Transverse colon (tissue), 4 donors: Measurements from ENCODE around the gene IRX4. TPM values are rescaled to one million over a fixed set of nuclear protein-coding genes. Genes with fewer than 3 reads are reported as not detected.

Experiments
- DNase-seq: peaks from one replicate; pipeline ENCODE4 v3.0.0-alpha.2; 2019
- H3K27ac ChIP-seq, 4 donors: fragments of 200-600 bp; sonication (generic); 2 replicates each; pipeline ENCODE4 v1.5.1; 2016 to 2018; ENCODE audit warnings: inconsistent platforms in 4 of 4
- H3K27me3 ChIP-seq: fragments of 200-600 bp; sonication (generic); 2 replicates; pipeline ENCODE4 v1.5.1; 2017; ENCODE audit warnings: inconsistent platforms
- H3K36me3 ChIP-seq, 4 donors: fragments of 200-600 bp; sonication (generic); 2 replicates each; pipeline ENCODE4 v1.5.1; 2017 to 2019; ENCODE audit warnings: inconsistent platforms in 4 of 4
- H3K4me1 ChIP-seq, 4 donors: fragments of 200-600 bp; sonication (generic); 2 replicates each; pipeline ENCODE4 v1.5.1; 2017 to 2020; ENCODE audit warnings: inconsistent platforms in 4 of 4
- H3K4me3 ChIP-seq, 4 donors: fragments of 200-600 bp; sonication (generic); 1 replicate in 1 of 4; 2 replicates in 3 of 4; pipeline versions ENCODE4 v1.5.1 to v1.6.1; 2017 to 2019; ENCODE audit warnings: inconsistent platforms in 4 of 4
- H3K9me3 ChIP-seq, 2 donors: fragments of 200-600 bp; sonication (generic); 2 replicates each; pipeline ENCODE4 v1.5.1; 2017 to 2019; ENCODE audit warnings: inconsistent platforms in 2 of 2
- EP300 ChIP-seq: sonication (generic); formaldehyde crosslinking; IDR thresholded peaks from one replicate; pipeline ENCODE4 v1.6.1; 2017; ENCODE audit warnings: antibody characterized with exemption, low read depth
- POLR2A ChIP-seq: fragments of 450-650 bp; IDR thresholded peaks from one replicate; pipeline ENCODE4 v1.6.1; 2016; ENCODE audit warnings: antibody characterized with exemption, mild to moderate bottlenecking, moderate library complexity
- POLR2AphosphoS5 ChIP-seq, 3 donors: sonication (generic); formaldehyde crosslinking; IDR thresholded peaks; one replicate each; pipeline ENCODE4 v1.6.1; 2016; ENCODE audit warnings: antibody characterized with exemption in 3 of 3
- WGBS, 2 donors: methylation state at CpG; one replicate each; pipeline ENCODE4 v1.1.5; 2018; ENCODE audit warnings: low coverage in 1 of 2; 5-methylcytosine and 5-hydroxymethylcytosine counted together
- in situ Hi-C, 4 donors: fragments of 200-750 bp; cut with MboI; loops; one replicate each; pipeline versions ENCODE4 v1.15.0 to v1.15.1; 2017; ENCODE audit warnings: low sequenced_read_pairs in 3 of 4, low pct_ligation_motif_present in 1 of 4, low pct_unique_long_range_greater_than_20kb in 1 of 4
- intact Hi-C: fragments of 100-400 bp; cut with DNase I; formaldehyde crosslinking; loops from one replicate; pipeline ENCODE4 v1.15.1; 2023; ENCODE audit warnings: low total_unique reads
- total RNA-seq, 4 donors: library from RNA; depleted of rRNA; stranded (reverse); fragments of >200 nt; gene quantifications; one replicate each; pipeline ENCODE4 v1.1.0, GENCODE V29; 2016
- TF ChIP-seq, protein P1 (sequence below), 5 experiments: fragments of 200-600 bp in 3 of 5; fragments of 450-650 bp in 2 of 5; sonication (generic) in 3 of 5; IDR thresholded peaks; 1 replicate in 2 of 5; 2 replicates in 3 of 5; pipeline ENCODE4 v1.5.1; 2016 to 2017; ENCODE audit warnings: antibody characterized with exemption in 5 of 5, inconsistent platforms in 3 of 5, mild to moderate bottlenecking in 2 of 5, moderate library complexity in 1 of 5

Gene IRX4
- total RNA-seq, 4 donors from 2014 or later: not detected

GRCh38 chr5:1830571-1831228 lies 52.0 kb downstream of the IRX4 start:
- Histone ChIP-seq H3K27me3 (peaks cover 12% of the 10 kb centered on the region), H3K36me3 (no peaks in the 10 kb centered on the region), H3K4me3 (no peak overlapping the region), H3K27ac (no peak overlapping the region), H3K9me3 (no peaks in the 10 kb centered on the region), H3K4me1 (no peaks in the 10 kb centered on the region)
- 77 to 92% methylated on average over 5 to 17 of the region's 17 CpGs for WGBS, 2 donors
- TF ChIP-seq, protein P1, sequence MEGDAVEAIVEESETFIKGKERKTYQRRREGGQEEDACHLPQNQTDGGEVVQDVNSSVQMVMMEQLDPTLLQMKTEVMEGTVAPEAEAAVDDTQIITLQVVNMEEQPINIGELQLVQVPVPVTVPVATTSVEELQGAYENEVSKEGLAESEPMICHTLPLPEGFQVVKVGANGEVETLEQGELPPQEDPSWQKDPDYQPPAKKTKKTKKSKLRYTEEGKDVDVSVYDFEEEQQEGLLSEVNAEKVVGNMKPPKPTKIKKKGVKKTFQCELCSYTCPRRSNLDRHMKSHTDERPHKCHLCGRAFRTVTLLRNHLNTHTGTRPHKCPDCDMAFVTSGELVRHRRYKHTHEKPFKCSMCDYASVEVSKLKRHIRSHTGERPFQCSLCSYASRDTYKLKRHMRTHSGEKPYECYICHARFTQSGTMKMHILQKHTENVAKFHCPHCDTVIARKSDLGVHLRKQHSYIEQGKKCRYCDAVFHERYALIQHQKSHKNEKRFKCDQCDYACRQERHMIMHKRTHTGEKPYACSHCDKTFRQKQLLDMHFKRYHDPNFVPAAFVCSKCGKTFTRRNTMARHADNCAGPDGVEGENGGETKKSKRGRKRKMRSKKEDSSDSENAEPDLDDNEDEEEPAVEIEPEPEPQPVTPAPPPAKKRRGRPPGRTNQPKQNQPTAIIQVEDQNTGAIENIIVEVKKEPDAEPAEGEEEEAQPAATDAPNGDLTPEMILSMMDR (IDR thresholded peaks at IDR 0.05): no peak
- TF ChIP-seq POLR2A (no peak), POLR2AphosphoS5 (IDR thresholded peaks at IDR 0.05) (no peak), EP300 (no peak)
- in situ Hi-C loops: no loop called here
- intact Hi-C loops: no loop called here
- DNase-seq: no peak

GRCh38 chr5:1827886-1828397 lies 54.8 kb downstream of the IRX4 start:
- Histone ChIP-seq H3K9me3 (no peaks in the 10 kb centered on the region), H3K4me1 (no peaks in the 10 kb centered on the region), H3K27me3 (peaks cover 4% of the 10 kb centered on the region), H3K4me3 (no peak overlapping the region), H3K36me3 (no peaks in the 10 kb centered on the region), H3K27ac (no peak overlapping the region)
- no peak for DNase-seq
- TF ChIP-seq EP300: no peak
- TF ChIP-seq POLR2AphosphoS5 (IDR thresholded peaks at IDR 0.05): no peak
- TF ChIP-seq POLR2A: no peak
- TF ChIP-seq, protein P1 (IDR thresholded peaks at IDR 0.05): no peak
- 61% methylated on average over 38 of the region's 39 CpGs; no CpG with 5 or more reads in 1 of the 2 donors for WGBS, 2 donors
- in situ Hi-C loops (no loop called here), intact Hi-C loops (no loop called here)

Other genes starting within 250 kb of the IRX4 start
- 10 to 100 TPM; 26.7 to 37.4 (median 32.7) TPM for gene MRPL36, start 83.1 kb downstream of the IRX4 start, total RNA-seq
- 100 to 1,000 TPM in 1 of 4 donors, 10 to 100 TPM in 3; 36.4 to 133 (median 66.4) TPM for gene NDUFS6, start 81.5 kb downstream of the IRX4 start, total RNA-seq